Measurements from ENCODE around the gene GRIN2A. TPM values are rescaled to one million over a fixed set of nuclear protein-coding genes. Genes with fewer than 3 reads are reported as not detected.

Gene GRIN2A
- polyA plus RNA-seq, 1 donor (not counting 4 experiments of a cell fraction or from before 2014, with no cell fraction given) = 0.01 TPM

DNA sequence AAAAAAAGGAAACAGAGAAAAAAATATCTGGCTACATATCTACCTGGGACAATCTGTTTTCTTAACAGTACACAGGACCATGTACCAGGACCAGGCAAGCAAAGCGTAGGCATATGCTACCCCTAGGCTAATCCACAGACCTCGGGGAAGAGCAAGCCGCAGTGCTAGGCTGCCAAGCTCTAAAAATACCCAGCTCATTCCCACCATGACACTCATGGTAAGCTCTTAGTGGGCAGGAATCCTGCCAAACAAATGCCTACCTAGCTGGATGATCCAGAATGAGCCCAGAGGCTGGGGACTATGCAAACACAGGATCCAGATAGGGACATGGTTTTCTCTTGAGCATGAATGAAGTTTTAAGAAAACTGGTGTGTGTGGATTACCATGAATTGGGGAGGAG, 95.6 kb downstream of the GRIN2A start:
- Histone ChIP-seq H3K9ac (ENCODE audit: control insufficient read depth, extremely low read depth, insufficient read depth, low read length) (no peak overlapping the region), H3K79me2 (ENCODE audit: control insufficient read depth, insufficient read depth, low read length) (no peaks in the 10 kb centered on the region), H3K36me3 (ENCODE audit: control insufficient read depth in 2 of 2, extremely low read depth in 1 of 2, insufficient read depth in 2 of 2, low read length in 2 of 2) (no peaks in the 10 kb centered on the region), H2AFZ (ENCODE audit: control insufficient read depth, low read length) (no peak overlapping the region), H3K9me3 (ENCODE audit: control insufficient read depth, low read depth, low read length) (peaks cover 2% of the 10 kb centered on the region), H3K27ac (ENCODE audit: control insufficient read depth, insufficient read depth, low read length) (no peak overlapping the region), H4K20me1 (ENCODE audit: control insufficient read depth, extremely low read depth, insufficient read depth, low read length) (no peaks in the 10 kb centered on the region), H3K4me2 (ENCODE audit: control insufficient read depth, extremely low read depth, insufficient read depth, low read depth, low read length) (no peak overlapping the region), H3K9me1 (ENCODE audit: control insufficient read depth, extremely low read depth, insufficient read depth, low read length) (no peaks in the 10 kb centered on the region), H3K4me1 (ENCODE audit: control insufficient read depth, extremely low read depth, insufficient read depth, low read length) (no peaks in the 10 kb centered on the region), H3K27me3 (ENCODE audit: control insufficient read depth, extremely low read depth, insufficient read depth, low read length) (no peaks in the 10 kb centered on the region), H3K4me3 (ENCODE audit: control insufficient read depth in 2 of 3, extremely low read depth in 1 of 3, insufficient read depth in 2 of 3, low read depth in 1 of 3, low read length in 3 of 3) (no peak overlapping the region)
- TF ChIP-seq, protein P1, sequence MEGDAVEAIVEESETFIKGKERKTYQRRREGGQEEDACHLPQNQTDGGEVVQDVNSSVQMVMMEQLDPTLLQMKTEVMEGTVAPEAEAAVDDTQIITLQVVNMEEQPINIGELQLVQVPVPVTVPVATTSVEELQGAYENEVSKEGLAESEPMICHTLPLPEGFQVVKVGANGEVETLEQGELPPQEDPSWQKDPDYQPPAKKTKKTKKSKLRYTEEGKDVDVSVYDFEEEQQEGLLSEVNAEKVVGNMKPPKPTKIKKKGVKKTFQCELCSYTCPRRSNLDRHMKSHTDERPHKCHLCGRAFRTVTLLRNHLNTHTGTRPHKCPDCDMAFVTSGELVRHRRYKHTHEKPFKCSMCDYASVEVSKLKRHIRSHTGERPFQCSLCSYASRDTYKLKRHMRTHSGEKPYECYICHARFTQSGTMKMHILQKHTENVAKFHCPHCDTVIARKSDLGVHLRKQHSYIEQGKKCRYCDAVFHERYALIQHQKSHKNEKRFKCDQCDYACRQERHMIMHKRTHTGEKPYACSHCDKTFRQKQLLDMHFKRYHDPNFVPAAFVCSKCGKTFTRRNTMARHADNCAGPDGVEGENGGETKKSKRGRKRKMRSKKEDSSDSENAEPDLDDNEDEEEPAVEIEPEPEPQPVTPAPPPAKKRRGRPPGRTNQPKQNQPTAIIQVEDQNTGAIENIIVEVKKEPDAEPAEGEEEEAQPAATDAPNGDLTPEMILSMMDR (optimal IDR thresholded peaks at IDR 0.05 in 1 of 3, IDR thresholded peaks at IDR 0.05 in 1 of 3, conservative IDR thresholded peaks at IDR 0.05 in 1 of 3; ENCODE audit: extremely low read depth in 1 of 3, insufficient read depth in 2 of 3, low read length in 3 of 3) = no peak
- no peak for TF ChIP-seq EZH2 (IDR thresholded peaks at IDR 0.05; ENCODE audit: low read length)
- dilution Hi-C loops (cut with MboI; ENCODE audit: extremely low pct_ligation_motif_present, low sequenced_read_pairs) = no loop called here
- no peak for FAIRE-seq
- DNase-seq (ENCODE audit: low read depth, low spot score) = no peak

DNA sequence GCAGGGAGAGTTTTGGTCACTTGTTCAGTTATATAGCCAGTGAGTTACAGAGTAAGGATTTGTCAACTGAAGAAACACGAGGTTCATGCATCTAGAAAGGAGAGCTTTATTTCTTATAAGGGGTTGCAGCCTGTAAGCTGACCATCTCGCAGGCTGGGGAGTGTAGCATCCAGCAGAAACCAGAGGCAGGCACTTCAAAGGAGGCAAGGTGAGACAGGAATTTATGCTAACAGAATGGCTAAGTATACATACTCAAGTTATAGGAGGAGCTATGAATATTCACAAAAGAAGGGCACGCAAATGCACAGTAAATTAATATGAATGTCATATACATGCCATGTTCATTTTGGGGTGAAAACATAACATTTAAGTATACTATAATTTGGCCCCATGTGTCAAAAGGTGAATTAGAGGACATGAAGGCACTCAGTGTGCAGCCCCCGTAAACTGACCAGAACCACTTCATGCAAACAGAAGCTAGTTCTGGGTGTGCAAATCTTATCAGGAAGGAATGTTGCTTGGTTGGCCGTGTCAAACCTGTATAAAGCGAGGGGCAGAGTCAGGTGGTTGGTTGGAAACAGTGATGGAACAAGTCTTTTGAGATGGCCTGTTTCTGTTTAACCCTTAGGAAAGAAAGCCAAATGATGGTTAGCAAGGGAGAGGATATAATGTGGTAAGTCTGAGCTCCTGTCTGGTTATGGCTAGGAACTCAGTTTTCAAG, 97.0 kb downstream of the GRIN2A start:
- dilution Hi-C loops (cut with MboI; ENCODE audit: extremely low pct_ligation_motif_present, low sequenced_read_pairs) = no loop called here
- no peak overlapping the region for H2AFZ ChIP-seq (ENCODE audit: control insufficient read depth, low read length)
- FAIRE-seq = no peak

More for the DNA sequence above, 97.0 kb downstream of the GRIN2A start:
- H3K4me1 ChIP-seq (ENCODE audit: control insufficient read depth, extremely low read depth, insufficient read depth, low read length) = peaks cover 6% of the 10 kb centered on the region
- no peak for TF ChIP-seq EZH2 (IDR thresholded peaks at IDR 0.05; ENCODE audit: low read length)
- TF ChIP-seq, protein P1 (optimal IDR thresholded peaks at IDR 0.05 in 1 of 3, IDR thresholded peaks at IDR 0.05 in 1 of 3, conservative IDR thresholded peaks at IDR 0.05 in 1 of 3; ENCODE audit: extremely low read depth in 1 of 3, insufficient read depth in 2 of 3, low read length in 3 of 3) = no peak
- DNase-seq (ENCODE audit: low read depth, low spot score) = no peak
- H3K9me3 ChIP-seq (ENCODE audit: control insufficient read depth, low read depth, low read length) = no peaks in the 10 kb centered on the region
- H3K79me2 ChIP-seq (ENCODE audit: control insufficient read depth, insufficient read depth, low read length) = no peaks in the 10 kb centered on the region
- no peak overlapping the region for H3K9ac ChIP-seq (ENCODE audit: control insufficient read depth, extremely low read depth, insufficient read depth, low read length)
- H3K27ac ChIP-seq (ENCODE audit: control insufficient read depth, insufficient read depth, low read length) = no peak overlapping the region
- H3K4me2 ChIP-seq (ENCODE audit: control insufficient read depth, extremely low read depth, insufficient read depth, low read depth, low read length) = no peak overlapping the region
- H3K9me1 ChIP-seq (ENCODE audit: control insufficient read depth, extremely low read depth, insufficient read depth, low read length) = no peaks in the 10 kb centered on the region
- no peaks in the 10 kb centered on the region for H3K27me3 ChIP-seq (ENCODE audit: control insufficient read depth, extremely low read depth, insufficient read depth, low read length)
- H3K4me3 ChIP-seq (ENCODE audit: control insufficient read depth in 2 of 3, extremely low read depth in 1 of 3, insufficient read depth in 2 of 3, low read depth in 1 of 3, low read length in 3 of 3) = no peak overlapping the region
- H3K36me3 ChIP-seq (ENCODE audit: control insufficient read depth in 2 of 2, extremely low read depth in 1 of 2, insufficient read depth in 2 of 2, low read length in 2 of 2) = no peaks in the 10 kb centered on the region
- H4K20me1 ChIP-seq (ENCODE audit: control insufficient read depth, extremely low read depth, insufficient read depth, low read length) = no peaks in the 10 kb centered on the region

All from keratinocyte (primary cell).